Calu3 (cell line): ENCODE results near the gene C17orf78. TPM values are rescaled to one million over a fixed set of nuclear protein-coding genes. Genes with fewer than 3 reads are reported as not detected.

Experiments
- BruUV-seq: library from RNA; stranded (reverse); fragments of 400-500 nt; replicated peaks from 2 replicates; lab custom pipeline; 2021; lab: Mats Ljungman, UMichigan
- CTCF ChIA-PET: fragments of 300-600 bp; sonication (Branson Sonifier 250); formaldehyde crosslinking; loops from one replicate; lab custom pipeline; 2022; ENCODE audit warnings: antibody characterized with exemption; lab: Charles Lee
- DNase-seq: peaks from one replicate; pipeline ENCODE4 v3.0.0; 2022
- H3K27ac Mint-ChIP-seq: one replicate; pipeline ENCODE4 v1.8.0; 2022; ENCODE audit warnings: mixed read lengths; ENCODE audit not compliant: unreplicated experiment
- H3K27me3 Mint-ChIP-seq: one replicate; pipeline ENCODE4 v1.8.0; 2022; ENCODE audit warnings: mixed read lengths; ENCODE audit not compliant: unreplicated experiment
- H3K36me3 Mint-ChIP-seq: one replicate; pipeline ENCODE4 v1.8.0; 2022; ENCODE audit warnings: mild to moderate bottlenecking, moderate library complexity, mixed read lengths; ENCODE audit not compliant: insufficient read depth, unreplicated experiment
- H3K4me1 Mint-ChIP-seq: one replicate; pipeline ENCODE4 v1.8.0; 2022; ENCODE audit warnings: mild to moderate bottlenecking, low read depth, mixed read lengths; ENCODE audit not compliant: unreplicated experiment
- H3K4me3 Mint-ChIP-seq: one replicate; pipeline ENCODE4 v1.8.0; 2022; ENCODE audit warnings: mild to moderate bottlenecking, low read depth, moderate library complexity, mixed read lengths; ENCODE audit not compliant: unreplicated experiment
- H3K9me3 Mint-ChIP-seq: one replicate; pipeline ENCODE4 v1.8.0; 2022; ENCODE audit warnings: low read depth, mixed read lengths; ENCODE audit not compliant: unreplicated experiment
- intact Hi-C: fragments of 100-400 bp; cut with micrococcal nuclease; formaldehyde crosslinking; loops from one replicate; pipeline ENCODE4 v1.10.0; 2022; ENCODE audit not compliant: unreplicated experiment
- total RNA-seq: library from RNA; stranded (reverse); gene quantifications from 2 replicates; pipeline ENCODE4 v1.2.3, GENCODE V29; 2022
- TF ChIP-seq, protein P1 (sequence below): fragments of 200-600 bp; IDR thresholded peaks from one replicate; pipeline ENCODE4 v1.8.0; 2022; ENCODE audit warnings: antibody characterized with exemption; ENCODE audit not compliant: unreplicated experiment

The C17orf78 gene
- total RNA-seq, 1 experiment from 2014 or later, result not detected

DNA sequence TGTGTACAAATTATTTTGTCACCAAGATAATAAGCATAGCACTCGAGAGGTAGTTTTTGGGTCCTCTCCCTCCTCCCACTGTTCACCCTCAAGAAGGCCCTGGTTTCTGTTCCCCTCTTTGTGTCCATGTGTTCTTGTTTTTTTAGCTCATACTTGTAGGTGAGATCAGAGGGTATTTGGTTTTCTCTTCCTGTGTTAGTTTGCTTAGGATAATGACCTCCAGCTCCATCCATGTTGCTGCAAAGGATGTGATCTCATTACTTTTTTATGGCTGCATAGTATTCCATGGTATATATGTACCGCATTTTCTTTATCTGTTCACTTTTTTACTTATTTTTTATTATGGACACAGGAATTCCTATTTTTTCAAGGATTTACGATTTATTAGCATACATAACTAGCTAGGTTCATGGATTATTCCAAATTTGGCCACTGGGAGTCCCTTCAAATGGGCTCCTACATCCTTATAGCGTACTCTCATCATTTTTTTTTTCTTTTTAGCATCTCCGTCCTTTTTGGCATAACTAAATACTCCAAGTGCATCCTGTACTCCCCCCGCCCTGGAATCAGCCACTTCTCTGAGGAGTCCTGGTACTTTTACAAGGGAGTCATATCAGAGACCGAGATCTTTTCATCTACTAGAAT is 38.2 kb downstream of the C17orf78 start:
- CTCF ChIA-PET, result interaction anchor here (0.5 to 1.8 kb wide), 11 partner anchors 8 to 118 kb away, joined by 3 to 8 read pairs (median 4); no protein-coding TSS in a partner anchor
- peaks cover 79% of the 10 kb centered on the region for H3K36me3 Mint-ChIP-seq

GRCh38 chr17:37417852-37418251 is 42.1 kb downstream of the C17orf78 start:
- Mint-ChIP-seq H3K4me1 (no peaks in the 10 kb centered on the region), H3K27me3 (no peaks in the 10 kb centered on the region), H3K36me3 (peaks cover 90% of the 10 kb centered on the region), H3K27ac (no peak overlapping the region), H3K9me3 (no peaks in the 10 kb centered on the region), H3K4me3 (no peak overlapping the region)
- BruUV-seq, result no TSS peak
- CTCF ChIA-PET, result interaction anchor here (0.6 to 0.7 kb wide), 2 partner anchors 45 to 96 kb away, joined by 3 read pairs; no protein-coding TSS in a partner anchor
- DNase-seq, result no peak
- TF ChIP-seq, protein P1, sequence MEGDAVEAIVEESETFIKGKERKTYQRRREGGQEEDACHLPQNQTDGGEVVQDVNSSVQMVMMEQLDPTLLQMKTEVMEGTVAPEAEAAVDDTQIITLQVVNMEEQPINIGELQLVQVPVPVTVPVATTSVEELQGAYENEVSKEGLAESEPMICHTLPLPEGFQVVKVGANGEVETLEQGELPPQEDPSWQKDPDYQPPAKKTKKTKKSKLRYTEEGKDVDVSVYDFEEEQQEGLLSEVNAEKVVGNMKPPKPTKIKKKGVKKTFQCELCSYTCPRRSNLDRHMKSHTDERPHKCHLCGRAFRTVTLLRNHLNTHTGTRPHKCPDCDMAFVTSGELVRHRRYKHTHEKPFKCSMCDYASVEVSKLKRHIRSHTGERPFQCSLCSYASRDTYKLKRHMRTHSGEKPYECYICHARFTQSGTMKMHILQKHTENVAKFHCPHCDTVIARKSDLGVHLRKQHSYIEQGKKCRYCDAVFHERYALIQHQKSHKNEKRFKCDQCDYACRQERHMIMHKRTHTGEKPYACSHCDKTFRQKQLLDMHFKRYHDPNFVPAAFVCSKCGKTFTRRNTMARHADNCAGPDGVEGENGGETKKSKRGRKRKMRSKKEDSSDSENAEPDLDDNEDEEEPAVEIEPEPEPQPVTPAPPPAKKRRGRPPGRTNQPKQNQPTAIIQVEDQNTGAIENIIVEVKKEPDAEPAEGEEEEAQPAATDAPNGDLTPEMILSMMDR, result no peak
- intact Hi-C loops, result no loop called here

More for the DNA sequence above, 38.2 kb downstream of the C17orf78 start:
- Mint-ChIP-seq H3K9me3 (no peaks in the 10 kb centered on the region), H3K4me3 (no peak overlapping the region), H3K4me1 (no peaks in the 10 kb centered on the region), H3K27ac (no peak overlapping the region), H3K27me3 (no peaks in the 10 kb centered on the region)
- intact Hi-C loops, result no loop called here
- TF ChIP-seq, protein P1, result peak; percentile 64
- no TSS peak for BruUV-seq
- DNase-seq, result no peak

GRCh38 chr17:37422971-37423625 is 47.3 kb downstream of the C17orf78 start:
- intact Hi-C loops, result no loop called here
- Mint-ChIP-seq H3K36me3 (peaks cover 96% of the 10 kb centered on the region), H3K4me3 (no peak overlapping the region), H3K4me1 (no peaks in the 10 kb centered on the region), H3K9me3 (no peaks in the 10 kb centered on the region), H3K27me3 (no peaks in the 10 kb centered on the region), H3K27ac (peak overlapping the region; percentile 13)
- DNase-seq, result peak; percentile 38
- CTCF ChIA-PET, result interaction anchor here (0.7 to 1.6 kb wide), 7 partner anchors 15 to 50 kb away, joined by 3 to 6 read pairs (median 3); partner anchors contain the start of genes ACACA and TADA2A
- no TSS peak for BruUV-seq
- TF ChIP-seq, protein P1, result no peak

GRCh38 chr17:37425268-37425667 is 49.5 kb downstream of the C17orf78 start:
- no peaks in the 10 kb centered on the region for H3K9me3 Mint-ChIP-seq
- CTCF ChIA-PET, result interaction anchor here (0.6 kb wide), 1 partner anchor 10 kb away, joined by 3 read pairs; no protein-coding TSS in a partner anchor
- DNase-seq, result no peak
- TSS peak; percentile 2 for BruUV-seq
- no peaks in the 10 kb centered on the region for H3K27me3 Mint-ChIP-seq
- H3K4me3 Mint-ChIP-seq, result no peak overlapping the region
- peaks cover 94% of the 10 kb centered on the region for H3K36me3 Mint-ChIP-seq
- intact Hi-C loops, result no loop called here
- H3K4me1 Mint-ChIP-seq, result no peaks in the 10 kb centered on the region
- no peak overlapping the region for H3K27ac Mint-ChIP-seq
- TF ChIP-seq, protein P1, result no peak
